Retinal pigment epithelial cell (primary cell): ENCODE results near the gene TENM4.

ENCODE experiments used
- DNase-seq: peaks from one replicate; pipeline ENCODE4 v3.0.0-alpha.2; 2010; ENCODE audit warnings: low read depth
- H3K4me3 ChIP-seq: 2 replicates; pipeline ENCODE4 v1.5.1; 2011; ENCODE audit warnings: mild to moderate bottlenecking, low read length, control low read depth, moderate library complexity
- TF ChIP-seq, protein P1 (sequence below): conservative IDR thresholded peaks from 2 replicates; pipeline ENCODE4 v1.5.1; 2011; ENCODE audit warnings: low read depth, low read length, control low read depth, inconsistent platforms

Gene TENM4

DNA sequence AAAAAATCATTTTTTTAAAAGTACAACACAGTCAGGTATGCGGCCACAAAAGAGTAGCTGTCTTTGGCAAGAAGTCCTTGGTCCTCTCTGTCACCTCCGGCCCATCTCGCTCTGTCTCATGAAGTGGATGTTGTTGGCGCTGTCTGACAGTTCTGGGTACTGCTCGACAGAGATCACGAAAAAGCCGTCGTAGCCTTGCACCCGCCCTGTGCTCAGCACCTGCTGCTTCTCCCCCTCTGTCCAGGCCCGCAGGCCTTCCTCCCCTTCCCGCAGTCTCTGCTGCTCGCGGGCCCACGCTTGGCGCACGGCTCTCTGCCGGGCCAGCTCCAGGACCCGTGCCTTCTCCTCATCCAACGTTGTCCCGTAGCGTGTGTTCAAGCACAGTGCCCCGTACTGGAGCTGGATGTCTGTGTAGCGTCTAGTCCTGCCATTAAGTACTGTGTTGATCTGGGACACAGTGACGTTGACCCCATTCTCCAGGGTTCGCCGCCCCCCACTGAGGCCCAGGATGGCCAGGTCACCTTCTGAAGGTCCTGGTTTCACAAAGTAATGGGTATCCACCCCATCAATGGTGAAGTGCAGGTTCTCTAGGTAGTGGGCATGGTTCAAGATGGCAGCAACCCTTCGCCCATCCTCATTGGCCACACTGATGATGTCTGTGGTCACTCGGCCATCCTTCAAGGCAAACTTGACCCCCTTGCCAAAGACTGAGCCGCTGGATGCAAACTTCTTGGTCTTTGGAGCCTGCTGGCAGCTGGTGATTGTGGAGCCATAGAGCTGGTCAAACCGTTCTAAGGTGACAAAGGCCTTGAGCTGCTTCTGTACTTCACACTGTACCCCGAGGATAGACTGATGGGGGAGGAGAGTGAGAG, 782.6 kb downstream of the TENM4 start:
- DNase-seq = no peak
- TF ChIP-seq, protein P1, sequence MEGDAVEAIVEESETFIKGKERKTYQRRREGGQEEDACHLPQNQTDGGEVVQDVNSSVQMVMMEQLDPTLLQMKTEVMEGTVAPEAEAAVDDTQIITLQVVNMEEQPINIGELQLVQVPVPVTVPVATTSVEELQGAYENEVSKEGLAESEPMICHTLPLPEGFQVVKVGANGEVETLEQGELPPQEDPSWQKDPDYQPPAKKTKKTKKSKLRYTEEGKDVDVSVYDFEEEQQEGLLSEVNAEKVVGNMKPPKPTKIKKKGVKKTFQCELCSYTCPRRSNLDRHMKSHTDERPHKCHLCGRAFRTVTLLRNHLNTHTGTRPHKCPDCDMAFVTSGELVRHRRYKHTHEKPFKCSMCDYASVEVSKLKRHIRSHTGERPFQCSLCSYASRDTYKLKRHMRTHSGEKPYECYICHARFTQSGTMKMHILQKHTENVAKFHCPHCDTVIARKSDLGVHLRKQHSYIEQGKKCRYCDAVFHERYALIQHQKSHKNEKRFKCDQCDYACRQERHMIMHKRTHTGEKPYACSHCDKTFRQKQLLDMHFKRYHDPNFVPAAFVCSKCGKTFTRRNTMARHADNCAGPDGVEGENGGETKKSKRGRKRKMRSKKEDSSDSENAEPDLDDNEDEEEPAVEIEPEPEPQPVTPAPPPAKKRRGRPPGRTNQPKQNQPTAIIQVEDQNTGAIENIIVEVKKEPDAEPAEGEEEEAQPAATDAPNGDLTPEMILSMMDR = no peak
- H3K4me3 ChIP-seq = no peak overlapping the region

DNA sequence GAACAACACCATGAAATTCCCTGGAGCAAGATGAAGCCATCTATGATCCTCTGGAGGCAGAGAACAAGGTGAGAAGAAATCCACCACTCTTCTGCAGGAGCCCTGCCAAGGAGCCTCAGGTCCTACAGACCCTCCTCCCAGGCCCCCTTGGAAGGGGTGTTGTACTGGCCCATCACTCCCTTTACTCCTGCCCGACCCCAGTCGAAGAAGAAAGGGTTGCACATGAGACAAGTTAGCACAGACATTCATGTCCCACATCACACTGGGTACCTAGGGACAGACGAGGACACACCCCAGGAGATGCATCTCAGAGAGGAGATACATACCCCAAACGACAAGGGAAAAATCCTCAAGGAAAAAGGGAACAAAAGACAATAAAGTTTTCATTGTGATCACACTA, 783.4 kb downstream of the TENM4 start:
- TF ChIP-seq, protein P1 = no peak

DNA sequence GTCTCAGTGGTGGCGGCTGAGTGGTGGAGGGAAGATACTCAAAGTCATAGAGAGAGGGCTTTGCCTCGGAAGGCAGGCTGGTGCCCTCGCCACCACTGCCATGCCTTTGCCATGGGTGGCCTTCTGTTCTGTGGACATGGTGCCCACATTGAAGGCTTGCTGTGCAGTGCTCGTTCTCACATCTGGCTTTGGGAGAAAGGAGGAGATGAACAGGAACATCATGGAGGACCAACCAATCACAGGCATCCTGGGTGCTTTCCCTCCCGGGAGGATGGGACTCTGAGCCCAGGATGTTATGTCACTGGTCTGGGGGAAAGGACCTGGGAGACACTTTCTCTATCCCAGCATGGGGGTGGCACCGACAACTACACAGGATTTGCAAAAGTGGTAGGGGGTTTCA, 783.8 kb downstream of the TENM4 start:
- no peak overlapping the region for H3K4me3 ChIP-seq
- DNase-seq = no peak
- TF ChIP-seq, protein P1 = no peak

More for the DNA sequence above, 783.4 kb downstream of the TENM4 start:
- no peak overlapping the region for H3K4me3 ChIP-seq
- no peak for DNase-seq

DNA sequence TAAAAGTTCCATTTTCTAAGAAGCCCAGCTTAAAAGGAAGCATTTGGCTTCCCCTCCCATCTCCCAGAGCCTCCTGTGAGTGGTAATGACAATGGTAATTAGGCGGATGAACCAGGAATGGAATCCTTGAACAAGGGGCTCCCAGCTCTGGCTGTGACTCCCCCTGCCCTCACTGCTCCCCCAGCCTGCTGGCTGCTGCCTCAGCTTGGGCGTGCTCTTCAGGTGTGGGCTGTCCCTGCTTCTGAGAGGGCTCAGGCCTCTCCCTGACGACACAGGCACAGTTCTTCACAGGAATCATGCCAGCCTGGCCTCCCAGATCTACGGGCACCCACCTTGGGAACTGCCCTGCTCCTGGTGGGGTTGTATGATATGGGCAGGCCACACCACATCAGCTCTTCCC, 784.5 kb downstream of the TENM4 start:
- TF ChIP-seq, protein P1 = no peak
- no peak overlapping the region for H3K4me3 ChIP-seq
- no peak for DNase-seq

DNA sequence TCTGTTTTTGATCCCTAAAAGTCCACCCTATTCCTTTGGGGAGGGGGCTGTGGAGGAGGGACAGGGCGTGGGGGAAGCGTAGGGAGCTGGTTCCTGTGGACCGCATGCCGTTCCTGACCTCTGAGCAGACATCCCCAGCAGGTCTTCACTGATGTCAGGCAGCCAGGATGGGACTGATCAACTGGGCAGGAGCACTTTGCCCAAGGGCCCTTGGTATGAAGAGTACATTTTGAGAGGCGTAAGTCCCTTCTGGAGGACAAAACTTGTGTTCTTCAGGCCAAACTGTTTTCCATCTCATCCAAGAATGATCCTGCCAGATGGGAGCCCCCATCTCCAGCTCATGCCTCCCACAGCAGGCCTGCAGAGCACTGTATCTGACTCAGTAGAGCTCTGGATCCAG, 785.3 kb downstream of the TENM4 start:
- TF ChIP-seq, protein P1 = no peak
- H3K4me3 ChIP-seq = no peak overlapping the region
- DNase-seq = no peak

GRCh38 chr11:78654866-78655265, 786.0 kb downstream of the TENM4 start:
- TF ChIP-seq, protein P1 = no peak
- DNase-seq = no peak
- H3K4me3 ChIP-seq = no peak overlapping the region

- DNase-seq = no peak
- TF ChIP-seq, protein P1 = no peak
- no peak overlapping the region for H3K4me3 ChIP-seq
These were observed 786.8 kb downstream of the TENM4 start for GRCh38 chr11:78654071-78654470.
